WTC11 (cell line): ENCODE measurements around the gene SH2D3C. TPM values are rescaled to one million over a fixed set of nuclear protein-coding genes. Genes with fewer than 3 reads are reported as not detected.

ENCODE experiments used
- ATAC-seq: fragments of 200-7000 bp; cut with Tn5 transposase; 2 replicates; pipeline ENCODE4 v1.10.0; 2021; ENCODE audit warnings: mild to moderate bottlenecking, moderate library complexity
- CTCF ChIA-PET: fragments of 300-600 bp; sonication (Branson Sonifier 250); formaldehyde crosslinking; loops from one replicate; lab custom pipeline; 2021; ENCODE audit warnings: antibody characterized with exemption; lab: Charles Lee
- POLR2A ChIA-PET: fragments of 350-600 bp; sonication (Branson Sonifier 250); formaldehyde crosslinking; loops from one replicate; lab custom pipeline; 2021; ENCODE audit warnings: antibody characterized with exemption; lab: Charles Lee
- DNase-seq: peaks from one replicate; pipeline ENCODE4 v3.0.0; 2021; ENCODE audit warnings: low spot score
- H3K27ac Mint-ChIP-seq: 2 replicates; pipeline ENCODE4 v1.8.0; 2021; ENCODE audit warnings: mixed read lengths
- H3K27me3 Mint-ChIP-seq: 2 replicates; pipeline ENCODE4 v1.8.0; 2021; ENCODE audit warnings: low read depth, mild to moderate bottlenecking, moderate library complexity, mixed read lengths
- H3K36me3 Mint-ChIP-seq: 2 replicates; pipeline ENCODE4 v1.8.0; 2021; ENCODE audit warnings: mixed read lengths
- H3K4me1 Mint-ChIP-seq: 2 replicates; pipeline ENCODE4 v1.8.0; 2022; ENCODE audit warnings: mixed read lengths
- H3K4me3 Mint-ChIP-seq: 2 replicates; pipeline ENCODE4 v1.8.0; 2021; ENCODE audit warnings: mild to moderate bottlenecking, moderate library complexity, mixed read lengths
- H3K9me3 Mint-ChIP-seq: 2 replicates; pipeline ENCODE4 v1.8.0; 2021; ENCODE audit warnings: mixed read lengths
- FOXJ3 ChIP-seq: sonication (generic); formaldehyde crosslinking; IDR thresholded peaks from 2 replicates; pipeline ENCODE4 v1.9.0; 2021; ENCODE audit warnings: missing genetic modification reagents, mild to moderate bottlenecking, borderline replicate concordance
- FOXP1 ChIP-seq: sonication (generic); formaldehyde crosslinking; IDR thresholded peaks from 2 replicates; pipeline ENCODE4 v1.8.0; 2022; ENCODE audit warnings: missing genetic modification reagents, mild to moderate bottlenecking, moderate library complexity, borderline replicate concordance
- KAT7 ChIP-seq: sonication (generic); formaldehyde crosslinking; IDR thresholded peaks from 2 replicates; pipeline ENCODE4 v1.8.1; 2023; ENCODE audit warnings: missing genetic modification reagents, mild to moderate bottlenecking, borderline replicate concordance
- MXD4 ChIP-seq: fragments of 250-450 bp; sonication (Bioruptor Pico); IDR thresholded peaks from 2 replicates; pipeline ENCODE4 v1.8.0; 2021; ENCODE audit warnings: mild to moderate bottlenecking, moderate library complexity, borderline replicate concordance
- NFATC4 ChIP-seq: fragments of 250-450 bp; sonication (Bioruptor Pico); IDR thresholded peaks from 2 replicates; pipeline ENCODE4 v1.9.0; 2021; ENCODE audit warnings: mild to moderate bottlenecking
- NR2C2 ChIP-seq: sonication (generic); formaldehyde crosslinking; IDR thresholded peaks from 2 replicates; pipeline ENCODE4 v1.8.0; 2022; ENCODE audit warnings: mild to moderate bottlenecking, missing genetic modification reagents
- NR3C1 ChIP-seq: sonication (generic); formaldehyde crosslinking; conservative IDR thresholded peaks from 2 replicates; pipeline ENCODE4 v1.8.1; 2023; ENCODE audit warnings: low read depth, mild to moderate bottlenecking, missing genetic modification reagents
- OVOL2 ChIP-seq: fragments of 250-450 bp; sonication (Bioruptor Pico); IDR thresholded peaks from 2 replicates; pipeline ENCODE4 v1.9.0; 2021; ENCODE audit warnings: mild to moderate bottlenecking, borderline replicate concordance
- SP1 ChIP-seq: sonication (generic); formaldehyde crosslinking; conservative IDR thresholded peaks from 2 replicates; pipeline ENCODE4 v1.8.1; 2022; ENCODE audit warnings: missing genetic modification reagents
- ZBTB21 ChIP-seq: sonication (generic); formaldehyde crosslinking; IDR thresholded peaks from 2 replicates; pipeline ENCODE4 v1.8.1; 2023; ENCODE audit warnings: mild to moderate bottlenecking, missing genetic modification reagents, borderline replicate concordance
- ZNF232 ChIP-seq: sonication (generic); formaldehyde crosslinking; IDR thresholded peaks from 2 replicates; pipeline ENCODE4 v1.8.0; 2022; ENCODE audit warnings: mild to moderate bottlenecking, missing genetic modification reagents
- total RNA-seq: library from RNA; stranded (reverse); gene quantifications from 3 replicates; pipeline ENCODE4 v1.2.3, GENCODE V29; 2021
- TF ChIP-seq, protein P1 (sequence below): sonication (generic); formaldehyde crosslinking; IDR thresholded peaks from 2 replicates; pipeline ENCODE4 v1.8.1; 2023; ENCODE audit warnings: mild to moderate bottlenecking, missing genetic modification reagents
- TF ChIP-seq, protein P2 (sequence below): sonication (generic); formaldehyde crosslinking; IDR thresholded peaks from 2 replicates; pipeline ENCODE4 v1.8.0; 2023; ENCODE audit warnings: missing genetic modification reagents
- TF ChIP-seq, protein P3 (sequence below): sonication (generic); formaldehyde crosslinking; IDR thresholded peaks from 2 replicates; pipeline ENCODE4 v1.8.1; 2023; ENCODE audit warnings: mild to moderate bottlenecking, moderate library complexity, missing genetic modification reagents
- TF ChIP-seq, protein P4 (sequence below): fragments of 250-450 bp; sonication (Bioruptor Pico); IDR thresholded peaks from 2 replicates; pipeline ENCODE4 v1.9.0; 2021; ENCODE audit warnings: moderate library complexity, mild to moderate bottlenecking, inconsistent platforms, borderline replicate concordance
- TF ChIP-seq, protein P5 (sequence below): sonication (generic); formaldehyde crosslinking; IDR thresholded peaks from 2 replicates; pipeline ENCODE4 v1.8.1; 2023; ENCODE audit warnings: mild to moderate bottlenecking, missing genetic modification reagents, moderate library complexity
- TF ChIP-seq, protein P6 (sequence below): fragments of 250-450 bp; sonication (Bioruptor Pico); IDR thresholded peaks from 2 replicates; pipeline ENCODE4 v1.9.0; 2021; ENCODE audit warnings: mild to moderate bottlenecking
- TF ChIP-seq, protein P7 (sequence below): sonication (generic); formaldehyde crosslinking; IDR thresholded peaks from 2 replicates; pipeline ENCODE4 v1.8.0; 2022; ENCODE audit warnings: mild to moderate bottlenecking, missing genetic modification reagents

Gene SH2D3C
- total RNA-seq, 1 experiment from 2014 or later, result 5.4 TPM

DNA sequence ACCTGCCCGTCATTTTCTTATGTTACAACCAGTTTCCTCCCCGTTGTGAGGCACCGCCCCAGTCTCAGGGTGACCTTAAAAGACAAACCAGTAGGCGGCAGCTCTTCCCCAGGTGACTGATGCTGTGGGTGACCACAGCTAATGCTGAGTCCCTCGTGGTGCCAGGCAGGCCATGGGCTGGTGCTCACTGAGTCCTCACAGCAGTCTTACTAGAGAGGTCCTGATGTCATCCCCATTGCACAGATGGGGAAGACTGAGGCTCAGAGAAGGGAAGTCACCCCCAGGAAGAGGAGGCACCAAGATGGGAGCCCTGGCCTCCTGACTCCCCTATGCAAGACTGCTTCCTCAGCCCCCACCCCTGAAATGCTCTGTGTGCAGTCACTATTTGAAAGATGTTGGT, 70.7 kb downstream of the SH2D3C start:
- no peaks in the 10 kb centered on the region for H3K36me3 Mint-ChIP-seq
- ATAC-seq, result peak; percentile 19
- ChIA-PET CTCF (interaction anchor here (0.6 to 5.8 kb wide), 6 partner anchors 8 to 204 kb away, joined by 3 to 56 read pairs (median 5); partner anchors contain the start of gene TOR2A), POLR2A (no interaction called here)
- H3K4me3 Mint-ChIP-seq, result no peak overlapping the region
- no peak overlapping the region for H3K27ac Mint-ChIP-seq
- no peak for DNase-seq
- no peaks in the 10 kb centered on the region for H3K27me3 Mint-ChIP-seq
- H3K4me1 Mint-ChIP-seq, result peaks cover 22% of the 10 kb centered on the region
- H3K9me3 Mint-ChIP-seq, result peaks cover 3% of the 10 kb centered on the region
- TF ChIP-seq ZBTB21 (CRISPR knock-in tag) (no peak), KAT7 (CRISPR knock-in tag) (no peak)
- TF ChIP-seq, protein P1, sequence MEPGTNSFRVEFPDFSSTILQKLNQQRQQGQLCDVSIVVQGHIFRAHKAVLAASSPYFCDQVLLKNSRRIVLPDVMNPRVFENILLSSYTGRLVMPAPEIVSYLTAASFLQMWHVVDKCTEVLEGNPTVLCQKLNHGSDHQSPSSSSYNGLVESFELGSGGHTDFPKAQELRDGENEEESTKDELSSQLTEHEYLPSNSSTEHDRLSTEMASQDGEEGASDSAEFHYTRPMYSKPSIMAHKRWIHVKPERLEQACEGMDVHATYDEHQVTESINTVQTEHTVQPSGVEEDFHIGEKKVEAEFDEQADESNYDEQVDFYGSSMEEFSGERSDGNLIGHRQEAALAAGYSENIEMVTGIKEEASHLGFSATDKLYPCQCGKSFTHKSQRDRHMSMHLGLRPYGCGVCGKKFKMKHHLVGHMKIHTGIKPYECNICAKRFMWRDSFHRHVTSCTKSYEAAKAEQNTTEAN, result no peak

DNA sequence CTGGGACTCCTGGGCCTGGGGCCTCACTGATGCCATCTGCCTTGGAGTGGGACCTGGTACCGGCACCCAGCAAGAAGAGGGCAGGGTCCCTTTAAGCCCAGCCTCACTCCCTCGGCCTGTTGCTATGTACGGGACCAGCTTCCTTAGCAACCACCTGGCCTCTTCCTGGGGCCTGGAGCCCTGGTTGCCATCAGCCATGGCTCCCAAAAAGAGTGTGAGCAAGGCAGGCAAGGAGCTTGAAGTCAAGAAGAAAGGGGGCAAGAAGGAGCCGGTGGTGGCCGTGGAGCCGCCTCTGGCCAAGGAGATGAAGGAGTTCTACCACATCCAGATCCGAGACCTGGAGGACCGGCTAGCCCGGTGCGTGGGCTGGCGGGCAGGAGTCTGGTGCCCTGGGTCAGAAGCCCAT, 71.6 kb downstream of the SH2D3C start, which contains the start of gene CFAP157:
Gene CFAP157 (plus strand): TSS at position 153 of the 406 bp plus-strand sequence. CDS start 44 bp downstream, at position 197.
- CTCF ChIA-PET, result interaction anchor here (0.7 to 5.8 kb wide), 7 partner anchors 9 to 418 kb away, joined by 3 to 56 read pairs (median 5); partner anchors contain the start of genes PTRH1, TOR2A and TTC16
- peak; percentile 84 for ATAC-seq
- POLR2A ChIA-PET, result interaction anchor here (1.4 kb wide), 1 partner anchor 28 kb away, joined by 3 read pairs; no protein-coding TSS in a partner anchor
- H3K4me3 Mint-ChIP-seq, result peak within 1 kb of the TSS; percentile 53
- H3K27me3 Mint-ChIP-seq, result no peaks in the 10 kb centered on the region
- TF ChIP-seq KAT7 (CRISPR knock-in tag) (no peak), FOXP1 (CRISPR knock-in tag) (peak; percentile 50; the same call in 1 of the 2 replicates)
- no peak within 1 kb of the TSS for H3K27ac Mint-ChIP-seq
- peak; percentile 59 for DNase-seq
- H3K36me3 Mint-ChIP-seq, result no peaks in the 10 kb centered on the region
- H3K9me3 Mint-ChIP-seq, result peaks cover 3% of the 10 kb centered on the region
- H3K4me1 Mint-ChIP-seq, result peaks cover 20% of the 10 kb centered on the region

DNA sequence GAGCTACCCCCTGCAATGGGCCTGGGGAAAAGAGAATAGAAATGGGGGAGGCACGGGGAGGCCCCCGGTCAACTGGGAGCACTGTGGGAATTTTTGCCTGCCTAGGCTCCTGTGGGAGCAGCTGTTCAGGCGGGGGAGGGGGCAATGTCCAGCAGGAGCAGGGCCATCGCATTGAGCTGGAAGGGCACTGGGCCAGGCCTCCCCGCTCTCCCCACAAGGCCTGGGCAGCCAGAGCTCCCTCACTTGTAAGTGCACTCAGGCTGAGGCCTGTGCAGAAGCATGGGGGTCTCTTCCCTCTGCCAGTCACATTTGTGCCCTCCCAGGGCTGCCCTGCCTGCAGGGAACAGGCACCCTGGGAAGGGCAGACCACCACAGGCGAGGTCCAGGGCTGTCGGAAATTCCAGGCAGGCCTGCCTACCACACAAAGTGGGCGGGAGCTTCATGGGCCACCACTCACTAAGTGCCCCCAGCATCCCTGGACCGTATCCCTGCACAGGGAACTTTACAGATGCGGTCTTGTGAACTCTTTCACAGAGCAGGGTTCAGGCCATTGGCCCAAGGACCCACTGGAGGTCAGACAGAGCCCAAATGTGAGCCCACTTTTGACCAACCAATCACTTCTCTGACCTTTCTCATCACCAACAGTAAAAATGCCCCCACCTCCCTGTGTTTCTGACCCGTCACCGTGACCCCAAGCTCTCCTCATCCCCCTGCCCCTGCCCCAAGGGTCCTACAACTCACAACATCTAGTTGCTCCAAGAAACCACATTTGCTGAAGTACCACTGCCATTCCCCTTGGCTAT, 72.7 kb downstream of the SH2D3C start:
- Mint-ChIP-seq H3K4me1 (peaks cover 12% of the 10 kb centered on the region), H3K4me3 (no peak overlapping the region), H3K27me3 (no peaks in the 10 kb centered on the region), H3K27ac (no peak overlapping the region), H3K9me3 (peaks cover 3% of the 10 kb centered on the region), H3K36me3 (no peaks in the 10 kb centered on the region)
- POLR2A ChIA-PET, result interaction anchor here (1.4 kb wide), 1 partner anchor 29 kb away, joined by 3 read pairs; no protein-coding TSS in a partner anchor
- DNase-seq (no peak), ATAC-seq (no peak)
- CTCF ChIA-PET, result interaction anchor here (0.8 to 5.8 kb wide), 8 partner anchors 10 to 202 kb away, joined by 3 to 56 read pairs (median 4); partner anchors contain the start of genes PTRH1, TOR2A and TTC16
- TF ChIP-seq, protein P2, sequence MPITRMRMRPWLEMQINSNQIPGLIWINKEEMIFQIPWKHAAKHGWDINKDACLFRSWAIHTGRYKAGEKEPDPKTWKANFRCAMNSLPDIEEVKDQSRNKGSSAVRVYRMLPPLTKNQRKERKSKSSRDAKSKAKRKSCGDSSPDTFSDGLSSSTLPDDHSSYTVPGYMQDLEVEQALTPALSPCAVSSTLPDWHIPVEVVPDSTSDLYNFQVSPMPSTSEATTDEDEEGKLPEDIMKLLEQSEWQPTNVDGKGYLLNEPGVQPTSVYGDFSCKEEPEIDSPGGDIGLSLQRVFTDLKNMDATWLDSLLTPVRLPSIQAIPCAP (CRISPR knock-in tag), result no peak
- TF ChIP-seq NR3C1 (no peak), SP1 (no peak), OVOL2 (CRISPR knock-in tag) (no peak), ZNF232 (CRISPR knock-in tag) (no peak), MXD4 (no peak), NR2C2 (CRISPR knock-in tag) (no peak), NFATC4 (no peak), KAT7 (CRISPR knock-in tag) (no peak), FOXJ3 (CRISPR knock-in tag) (no peak)
- TF ChIP-seq, protein P3, sequence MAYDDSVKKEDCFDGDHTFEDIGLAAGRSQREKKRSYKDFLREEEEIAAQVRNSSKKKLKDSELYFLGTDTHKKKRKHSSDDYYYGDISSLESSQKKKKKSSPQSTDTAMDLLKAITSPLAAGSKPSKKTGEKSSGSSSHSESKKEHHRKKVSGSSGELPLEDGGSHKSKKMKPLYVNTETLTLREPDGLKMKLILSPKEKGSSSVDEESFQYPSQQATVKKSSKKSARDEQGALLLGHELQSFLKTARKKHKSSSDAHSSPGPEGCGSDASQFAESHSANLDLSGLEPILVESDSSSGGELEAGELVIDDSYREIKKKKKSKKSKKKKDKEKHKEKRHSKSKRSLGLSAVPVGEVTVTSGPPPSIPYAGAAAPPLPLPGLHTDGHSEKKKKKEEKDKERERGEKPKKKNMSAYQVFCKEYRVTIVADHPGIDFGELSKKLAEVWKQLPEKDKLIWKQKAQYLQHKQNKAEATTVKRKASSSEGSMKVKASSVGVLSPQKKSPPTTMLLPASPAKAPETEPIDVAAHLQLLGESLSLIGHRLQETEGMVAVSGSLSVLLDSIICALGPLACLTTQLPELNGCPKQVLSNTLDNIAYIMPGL (CRISPR knock-in tag), result no peak
- TF ChIP-seq, protein P4, sequence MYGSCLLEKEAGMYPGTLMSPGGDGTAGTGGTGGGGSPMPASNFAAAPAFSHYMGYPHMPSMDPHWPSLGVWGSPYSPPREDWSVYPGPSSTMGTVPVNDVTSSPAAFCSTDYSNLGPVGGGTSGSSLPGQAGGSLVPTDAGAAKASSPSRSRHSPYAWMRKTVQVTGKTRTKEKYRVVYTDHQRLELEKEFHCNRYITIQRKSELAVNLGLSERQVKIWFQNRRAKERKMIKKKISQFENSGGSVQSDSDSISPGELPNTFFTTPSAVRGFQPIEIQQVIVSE (CRISPR knock-in tag), result no peak
- TF ChIP-seq, protein P5, sequence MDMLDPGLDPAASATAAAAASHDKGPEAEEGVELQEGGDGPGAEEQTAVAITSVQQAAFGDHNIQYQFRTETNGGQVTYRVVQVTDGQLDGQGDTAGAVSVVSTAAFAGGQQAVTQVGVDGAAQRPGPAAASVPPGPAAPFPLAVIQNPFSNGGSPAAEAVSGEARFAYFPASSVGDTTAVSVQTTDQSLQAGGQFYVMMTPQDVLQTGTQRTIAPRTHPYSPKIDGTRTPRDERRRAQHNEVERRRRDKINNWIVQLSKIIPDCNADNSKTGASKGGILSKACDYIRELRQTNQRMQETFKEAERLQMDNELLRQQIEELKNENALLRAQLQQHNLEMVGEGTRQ (CRISPR knock-in tag), result no peak
- TF ChIP-seq, protein P6, sequence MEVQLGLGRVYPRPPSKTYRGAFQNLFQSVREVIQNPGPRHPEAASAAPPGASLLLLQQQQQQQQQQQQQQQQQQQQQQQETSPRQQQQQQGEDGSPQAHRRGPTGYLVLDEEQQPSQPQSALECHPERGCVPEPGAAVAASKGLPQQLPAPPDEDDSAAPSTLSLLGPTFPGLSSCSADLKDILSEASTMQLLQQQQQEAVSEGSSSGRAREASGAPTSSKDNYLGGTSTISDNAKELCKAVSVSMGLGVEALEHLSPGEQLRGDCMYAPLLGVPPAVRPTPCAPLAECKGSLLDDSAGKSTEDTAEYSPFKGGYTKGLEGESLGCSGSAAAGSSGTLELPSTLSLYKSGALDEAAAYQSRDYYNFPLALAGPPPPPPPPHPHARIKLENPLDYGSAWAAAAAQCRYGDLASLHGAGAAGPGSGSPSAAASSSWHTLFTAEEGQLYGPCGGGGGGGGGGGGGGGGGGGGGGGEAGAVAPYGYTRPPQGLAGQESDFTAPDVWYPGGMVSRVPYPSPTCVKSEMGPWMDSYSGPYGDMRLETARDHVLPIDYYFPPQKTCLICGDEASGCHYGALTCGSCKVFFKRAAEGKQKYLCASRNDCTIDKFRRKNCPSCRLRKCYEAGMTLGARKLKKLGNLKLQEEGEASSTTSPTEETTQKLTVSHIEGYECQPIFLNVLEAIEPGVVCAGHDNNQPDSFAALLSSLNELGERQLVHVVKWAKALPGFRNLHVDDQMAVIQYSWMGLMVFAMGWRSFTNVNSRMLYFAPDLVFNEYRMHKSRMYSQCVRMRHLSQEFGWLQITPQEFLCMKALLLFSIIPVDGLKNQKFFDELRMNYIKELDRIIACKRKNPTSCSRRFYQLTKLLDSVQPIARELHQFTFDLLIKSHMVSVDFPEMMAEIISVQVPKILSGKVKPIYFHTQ (CRISPR knock-in tag), result no peak
- TF ChIP-seq, protein P7, sequence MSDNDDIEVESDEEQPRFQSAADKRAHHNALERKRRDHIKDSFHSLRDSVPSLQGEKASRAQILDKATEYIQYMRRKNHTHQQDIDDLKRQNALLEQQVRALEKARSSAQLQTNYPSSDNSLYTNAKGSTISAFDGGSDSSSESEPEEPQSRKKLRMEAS (CRISPR knock-in tag), result no peak
